Islet of Langerhans (tissue), 1 donor: Measurements from ENCODE around the gene RCAN1.
"Not testable (repeated sequence)": the region's sequence is repeated elsewhere in the genome, so short reads cannot be mapped to it uniquely, and the experiment has no call there.

ENCODE experiments used
- FAIRE-seq: peaks from one replicate; lab custom pipeline; 2011; peaks lifted over from hg19 to GRCh38; lab: Jason Lieb, UNC

RCAN1 gene

GRCh38 chr21:34568801-34569200 is 46.1 kb downstream of the RCAN1 start:
- not testable (repeated sequence) for FAIRE-seq

- no peak for FAIRE-seq
These were observed 47.2 kb downstream of the RCAN1 start for GRCh38 chr21:34567604-34568155.

DNA sequence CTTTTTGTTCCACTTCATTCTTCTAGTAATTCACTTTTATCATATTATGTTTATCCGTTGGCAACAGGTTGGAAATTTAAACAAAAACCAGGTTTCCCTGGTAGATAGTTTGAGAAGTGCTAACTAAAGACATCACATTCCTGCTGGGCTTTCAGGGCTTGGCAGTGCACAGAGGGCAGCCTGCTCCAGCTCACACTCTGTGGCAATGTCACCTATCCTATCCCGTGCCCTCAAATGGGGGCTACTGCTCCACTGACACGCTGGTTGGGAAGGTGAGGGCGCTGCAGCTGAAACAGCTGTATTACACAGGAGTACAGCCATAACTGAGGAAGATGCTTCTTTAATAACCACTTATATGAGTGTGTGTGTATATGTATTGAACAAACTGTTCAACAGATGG is 49.7 kb downstream of the RCAN1 start:
- FAIRE-seq, result no peak

DNA sequence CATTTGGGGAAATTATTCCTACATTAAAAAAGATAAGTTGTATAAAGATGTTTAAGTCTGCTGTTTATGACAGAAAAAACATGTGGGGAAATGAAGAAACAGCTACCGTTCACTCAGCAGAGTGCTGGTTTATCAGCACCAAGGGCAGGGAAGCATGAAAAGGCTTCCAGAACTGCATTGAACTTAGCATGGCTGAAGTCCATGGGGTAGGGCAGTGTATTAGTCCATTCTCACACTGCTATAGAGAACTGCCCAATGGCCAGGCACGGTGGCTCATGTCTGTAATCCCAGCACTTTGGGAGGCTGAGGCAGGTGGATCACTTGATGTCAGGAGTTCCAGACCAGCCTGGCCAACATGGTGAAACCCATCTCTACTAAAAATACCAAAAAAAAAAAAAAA is 51.5 kb downstream of the RCAN1 start:
- FAIRE-seq, result not testable (repeated sequence)

- FAIRE-seq, result no peak
These were observed 53.1 kb downstream of the RCAN1 start for GRCh38 chr21:34561806-34562205.

- FAIRE-seq, result no peak
These were observed 54.3 kb downstream of the RCAN1 start for GRCh38 chr21:34560609-34561008.

GRCh38 chr21:34560021-34560420 is 54.9 kb downstream of the RCAN1 start:
- FAIRE-seq, result no peak

DNA sequence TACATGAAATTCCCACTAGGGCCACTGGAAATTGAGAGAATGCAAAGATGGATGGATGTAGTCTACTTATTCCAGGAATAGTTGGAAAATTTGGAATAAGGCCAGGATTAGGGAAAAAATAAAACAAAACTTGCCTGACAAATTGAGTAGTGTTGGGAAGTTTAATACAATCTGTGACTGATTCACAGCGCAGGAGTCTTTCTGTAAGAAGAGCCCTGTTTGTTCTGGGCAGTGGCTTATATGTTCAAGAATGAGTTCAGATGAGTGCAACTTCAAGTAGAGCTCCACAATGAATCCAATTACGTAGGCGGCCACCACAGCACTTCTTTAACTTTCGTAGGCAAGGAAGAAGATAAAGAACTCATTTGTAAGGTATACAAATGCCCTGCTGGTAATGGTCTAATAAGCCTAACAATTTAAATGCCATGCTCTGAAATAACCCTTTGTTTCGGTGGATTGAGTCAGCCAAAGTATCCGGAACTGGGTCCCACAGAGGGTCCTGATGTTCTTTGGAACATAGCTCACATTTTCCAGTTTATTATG is 55.8 kb downstream of the RCAN1 start:
- FAIRE-seq, result no peak

DNA sequence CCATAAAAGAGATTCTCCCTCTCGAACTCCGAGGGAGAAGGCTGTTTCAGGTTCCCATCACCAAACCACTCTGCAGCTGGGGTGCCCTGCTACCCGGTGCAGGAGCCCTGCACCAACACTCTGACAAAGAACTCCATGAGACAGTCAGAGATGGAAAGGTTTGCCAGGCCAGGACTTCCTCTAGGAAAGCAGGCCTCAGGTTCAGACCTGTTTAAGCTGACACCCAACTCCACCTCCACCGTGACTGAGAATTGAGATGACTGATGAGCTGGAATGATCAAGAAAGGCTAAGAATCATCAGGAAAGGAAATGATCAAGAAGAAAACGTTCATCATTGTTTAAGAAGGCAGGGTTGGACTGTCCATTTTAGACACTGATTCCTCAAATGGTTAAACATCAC is 56.7 kb downstream of the RCAN1 start:
- no peak for FAIRE-seq

DNA sequence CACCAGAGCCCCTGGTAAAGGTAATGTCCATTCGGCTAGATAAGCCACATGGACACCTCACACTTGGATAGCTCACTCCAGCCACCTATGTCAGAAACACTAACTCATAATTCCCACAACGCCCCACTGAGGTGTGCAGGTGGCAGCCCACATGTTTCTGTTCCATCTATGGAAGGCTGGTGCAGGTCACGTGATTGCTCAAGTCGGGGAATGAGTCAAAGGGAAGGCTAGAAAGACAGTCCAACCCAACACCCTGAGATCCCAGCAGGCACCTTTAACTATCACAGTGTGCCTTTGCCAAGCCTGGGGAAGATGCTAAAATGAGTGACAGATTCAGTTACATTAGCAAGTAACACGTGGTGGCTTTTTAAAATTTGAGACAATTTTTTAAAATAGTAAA is 57.7 kb downstream of the RCAN1 start:
- FAIRE-seq, result no peak

DNA sequence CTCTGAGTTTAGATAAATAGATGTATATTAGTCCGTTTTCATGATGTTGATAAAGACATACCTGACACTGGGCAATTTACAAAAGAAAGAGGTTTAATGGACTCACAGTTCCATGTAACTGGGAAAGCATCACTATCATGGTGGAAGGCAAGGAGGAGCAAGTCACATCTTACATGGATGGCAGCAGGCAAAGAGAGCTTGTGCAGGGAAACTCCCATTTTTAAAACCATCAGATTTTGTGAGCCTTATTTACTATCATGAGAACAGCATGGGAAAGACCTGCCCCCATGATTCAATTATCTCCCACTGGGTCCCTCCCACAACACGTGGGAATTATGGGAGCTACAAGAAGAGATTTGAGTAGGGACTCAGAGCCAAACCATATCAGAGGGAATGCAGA is 60.2 kb downstream of the RCAN1 start:
- not testable (repeated sequence) for FAIRE-seq

- FAIRE-seq, result no peak
These were observed 60.7 kb downstream of the RCAN1 start for GRCh38 chr21:34554227-34554626.

- no peak for FAIRE-seq
These were observed 61.6 kb downstream of the RCAN1 start for GRCh38 chr21:34553151-34553952.

- FAIRE-seq, result no peak
These were observed 62.4 kb downstream of the RCAN1 start for GRCh38 chr21:34552360-34553098.

GRCh38 chr21:34550182-34550799 is 64.6 kb downstream of the RCAN1 start:
- FAIRE-seq, result no peak

GRCh38 chr21:34548781-34549376 is 66.0 kb downstream of the RCAN1 start:
- FAIRE-seq, result no peak

DNA sequence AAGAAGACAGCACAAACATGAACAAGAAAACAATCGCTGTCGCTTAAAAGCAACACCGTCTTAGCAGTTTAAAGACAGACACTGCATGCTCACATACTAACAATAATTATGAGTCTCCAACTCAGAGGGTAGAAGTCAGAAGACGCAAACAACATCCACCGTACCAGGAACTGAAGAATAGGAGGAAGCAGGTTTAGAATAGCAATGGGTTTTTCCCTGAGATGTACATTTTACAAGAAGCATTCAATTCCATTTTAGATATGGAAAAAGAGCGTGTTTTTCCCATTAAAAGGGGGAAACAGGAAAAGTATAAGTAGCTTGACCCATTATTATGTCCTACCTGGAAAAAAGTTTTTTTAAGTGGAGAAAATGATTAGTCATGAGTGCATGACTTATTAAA is 68.4 kb downstream of the RCAN1 start:
- FAIRE-seq, result no peak

DNA sequence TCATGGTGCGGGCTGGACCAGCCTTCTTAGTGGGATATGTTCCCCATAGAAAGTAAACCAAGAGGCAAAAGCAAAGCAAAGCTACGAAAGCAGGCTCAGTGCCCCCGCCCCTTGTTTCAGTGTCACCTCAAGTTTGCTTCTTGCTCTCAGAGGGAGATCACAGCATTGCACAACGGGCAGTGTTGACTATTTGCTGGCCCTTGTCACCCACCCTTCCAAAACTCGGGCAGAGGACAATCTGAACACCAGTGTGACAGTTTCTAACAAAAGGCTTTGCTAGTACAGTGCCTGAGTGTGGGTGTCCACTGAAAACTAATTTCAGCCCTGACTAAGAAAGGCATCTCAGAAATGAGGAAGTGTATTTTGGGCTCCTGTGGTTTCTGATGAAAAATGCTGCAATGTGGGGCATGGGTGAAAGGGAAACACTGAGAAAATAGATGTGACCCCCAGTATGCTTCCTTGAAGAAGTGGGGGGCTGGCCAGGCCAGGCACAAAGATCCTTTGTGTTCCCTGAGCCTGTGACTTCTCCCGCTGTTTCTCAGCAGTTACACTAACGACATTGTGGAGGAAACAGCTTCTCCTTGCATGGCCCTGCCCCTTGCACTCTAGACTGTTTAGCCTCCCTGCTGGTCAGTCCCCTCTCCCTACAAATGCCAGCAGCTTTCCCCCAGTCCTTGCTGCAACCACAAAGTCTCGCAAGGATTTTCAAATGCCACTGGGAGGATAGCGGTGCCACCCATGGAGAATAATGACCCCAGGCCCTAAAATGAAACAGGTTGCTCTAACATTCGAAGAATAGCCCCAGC is 69.6 kb downstream of the RCAN1 start:
- FAIRE-seq, result no peak

- no peak for FAIRE-seq
These were observed 70.8 kb downstream of the RCAN1 start for GRCh38 chr21:34544032-34544496.

DNA sequence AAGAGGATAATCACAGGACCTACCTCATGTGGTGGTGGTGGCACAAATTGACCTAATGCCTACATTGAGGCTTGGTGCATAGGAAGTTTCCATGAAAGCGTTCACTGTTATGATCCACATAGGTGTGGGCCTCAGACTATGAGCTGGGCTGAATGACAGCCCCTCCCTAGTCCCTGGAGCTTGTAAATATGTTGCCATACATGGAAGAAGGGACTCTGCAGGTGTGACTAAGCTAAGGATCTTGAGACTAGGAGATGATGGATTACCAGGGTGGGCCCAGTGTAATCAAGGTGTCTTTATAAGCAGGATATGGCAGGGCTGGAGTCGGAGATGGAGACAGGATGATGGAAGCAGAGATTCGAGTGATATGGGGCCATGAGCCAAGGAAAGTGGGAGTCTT is 71.9 kb downstream of the RCAN1 start:
- FAIRE-seq, result no peak

GRCh38 chr21:34540206-34540605 is 74.7 kb downstream of the RCAN1 start:
- FAIRE-seq, result no peak
